GM19351 (cell line): ENCODE results near the gene RPP21.

Experiments used
- ATAC-seq: cut with Tn5 transposase; IDR thresholded peaks from one replicate; pipeline ENCODE4 v1.9.1; 2021; ENCODE audit warnings: mild to moderate bottlenecking, moderate library complexity; ENCODE audit not compliant: unreplicated experiment

RPP21 gene

DNA sequence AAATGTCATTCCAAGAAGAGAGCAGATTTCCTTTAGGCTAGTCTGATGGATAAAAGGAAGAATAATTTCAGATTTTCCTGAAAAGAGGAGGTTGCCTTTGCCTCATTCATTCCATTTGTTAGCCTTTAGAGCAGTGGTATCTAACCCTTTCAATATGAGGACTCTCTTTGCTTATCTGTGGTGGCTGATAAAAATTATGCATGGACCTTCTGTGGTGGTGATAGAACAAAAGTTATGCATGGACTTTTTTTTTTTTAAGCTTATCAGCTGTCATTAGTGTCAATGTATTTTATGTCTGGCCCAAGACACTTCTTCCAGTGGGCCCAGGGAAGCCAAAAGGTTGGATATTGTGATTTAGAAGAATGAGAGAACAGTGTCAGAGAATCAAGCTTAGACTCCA, 16.6 kb upstream of the RPP21 start:
- no peak for ATAC-seq

DNA sequence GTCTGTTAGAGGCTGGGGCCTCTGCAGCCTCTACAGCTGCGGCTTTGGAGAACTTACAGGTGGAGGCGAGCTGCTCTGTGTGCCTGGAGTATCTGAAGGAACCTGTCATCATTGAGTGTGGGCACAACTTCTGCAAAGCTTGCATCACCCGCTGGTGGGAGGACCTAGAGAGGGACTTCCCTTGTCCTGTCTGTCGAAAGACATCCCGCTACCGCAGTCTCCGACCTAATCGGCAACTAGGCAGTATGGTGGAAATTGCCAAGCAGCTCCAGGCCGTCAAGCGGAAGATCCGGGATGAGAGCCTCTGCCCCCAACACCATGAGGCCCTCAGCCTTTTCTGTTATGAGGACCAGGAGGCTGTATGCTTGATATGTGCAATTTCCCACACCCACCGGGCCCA, 15.6 kb upstream of the RPP21 start:
- ATAC-seq, result no peak

DNA sequence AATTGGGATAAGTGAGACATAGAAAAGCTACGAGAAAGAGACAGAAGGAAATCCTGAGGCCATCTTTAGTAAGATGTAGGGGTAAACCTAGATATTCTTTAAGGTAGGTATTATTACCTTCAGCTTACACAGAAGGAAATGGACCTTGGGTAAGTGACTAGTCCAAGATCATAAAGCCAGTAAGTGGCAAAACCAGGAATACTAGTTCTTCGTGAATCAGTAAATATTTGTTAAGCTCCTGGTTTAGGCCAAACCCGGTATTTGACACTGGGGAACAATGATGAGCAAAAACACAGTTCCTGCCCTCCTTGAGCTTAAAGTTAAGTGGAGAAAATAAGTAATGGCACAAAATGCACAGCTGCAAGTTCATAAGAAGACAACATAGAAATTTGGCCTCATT, 13.0 kb upstream of the RPP21 start:
- ATAC-seq, result no peak

DNA sequence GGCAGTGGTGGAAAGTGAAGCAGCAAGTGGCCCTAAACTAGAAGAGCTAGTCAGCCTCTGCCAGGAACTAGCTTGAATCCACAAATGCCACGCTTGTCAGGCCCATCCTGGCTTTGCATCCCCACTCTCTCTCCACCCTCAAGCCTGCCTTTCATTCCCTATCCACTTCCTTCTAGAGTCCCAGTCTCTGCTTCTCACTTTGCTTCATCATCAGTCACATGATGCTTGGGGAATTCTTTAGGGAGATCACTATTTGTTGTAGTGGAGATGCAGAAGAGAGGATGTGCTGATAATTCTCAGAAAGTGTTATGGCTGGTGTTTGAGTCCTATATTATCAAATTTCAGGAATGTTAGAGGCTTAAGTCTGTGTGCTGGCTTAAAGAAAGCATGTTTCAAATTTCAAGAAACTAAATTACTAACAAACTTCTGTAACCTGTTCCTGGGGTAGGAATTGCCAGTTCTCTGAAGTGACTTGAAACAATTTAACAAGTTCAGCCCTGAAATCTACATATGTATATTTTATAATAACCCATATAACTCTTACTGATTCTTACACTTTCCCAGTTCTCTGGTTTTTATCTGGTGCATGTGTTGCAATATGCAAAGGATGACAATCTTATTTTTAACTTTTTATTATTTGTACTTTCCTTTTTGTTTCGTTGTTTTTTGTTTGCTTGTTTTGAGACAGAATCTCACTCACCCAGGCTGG, 10.7 kb upstream of the RPP21 start:
- ATAC-seq, result no peak

DNA sequence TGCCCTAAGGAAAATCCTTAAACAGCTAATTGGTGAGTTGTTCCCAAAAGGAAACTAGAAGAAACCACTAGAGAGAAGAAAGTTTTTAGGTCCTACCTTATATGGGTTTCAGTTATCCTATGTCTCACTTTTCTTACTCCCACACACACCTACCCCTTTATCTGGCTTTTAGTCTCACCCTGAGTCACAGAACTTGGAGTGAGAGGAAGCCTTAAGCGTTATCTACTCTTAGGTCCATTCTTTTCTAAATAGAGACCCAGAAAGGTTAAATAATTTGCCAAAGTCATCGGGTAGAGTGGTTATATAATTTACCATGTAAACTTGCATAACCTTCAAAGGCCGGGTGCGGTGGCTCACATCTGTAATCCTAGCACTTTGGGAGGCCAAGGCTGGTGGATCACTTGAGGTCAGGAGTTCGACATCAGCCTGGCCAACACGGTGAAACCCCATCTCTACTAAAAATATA, 4.3 kb upstream of the RPP21 start:
- no peak for ATAC-seq

DNA sequence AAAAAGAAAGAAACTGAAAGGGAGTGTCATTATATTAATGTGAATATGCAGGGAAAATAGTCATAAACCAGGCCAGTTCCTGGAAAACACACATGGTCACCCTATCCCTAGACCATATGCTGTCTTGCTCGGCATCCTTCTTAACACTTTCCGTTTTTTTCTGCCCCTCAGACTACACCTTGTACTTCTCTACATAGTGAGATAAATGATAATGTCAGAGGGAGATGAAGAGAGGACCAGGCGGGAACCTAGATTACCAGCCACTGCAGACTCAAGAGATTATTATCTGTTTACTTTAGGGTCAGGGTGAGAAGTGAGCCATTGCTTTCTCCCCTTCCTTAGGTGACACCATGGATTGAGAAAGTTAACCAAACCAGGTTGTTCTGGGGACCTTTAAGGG, 3.7 kb upstream of the RPP21 start:
- no peak for ATAC-seq

DNA sequence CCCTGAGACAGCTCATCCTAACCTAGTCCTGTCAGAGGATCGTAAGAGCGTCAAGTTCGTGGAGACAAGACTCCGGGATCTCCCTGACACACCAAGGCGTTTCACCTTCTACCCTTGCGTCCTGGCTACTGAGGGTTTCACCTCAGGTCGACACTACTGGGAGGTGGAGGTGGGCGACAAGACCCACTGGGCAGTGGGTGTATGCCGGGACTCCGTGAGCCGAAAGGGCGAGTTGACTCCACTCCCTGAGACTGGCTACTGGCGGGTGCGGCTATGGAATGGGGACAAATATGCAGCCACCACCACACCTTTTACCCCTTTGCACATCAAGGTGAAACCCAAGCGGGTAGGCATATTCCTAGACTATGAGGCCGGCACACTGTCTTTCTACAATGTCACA, 3.2 kb upstream of the RPP21 start:
- ATAC-seq, result no peak

DNA sequence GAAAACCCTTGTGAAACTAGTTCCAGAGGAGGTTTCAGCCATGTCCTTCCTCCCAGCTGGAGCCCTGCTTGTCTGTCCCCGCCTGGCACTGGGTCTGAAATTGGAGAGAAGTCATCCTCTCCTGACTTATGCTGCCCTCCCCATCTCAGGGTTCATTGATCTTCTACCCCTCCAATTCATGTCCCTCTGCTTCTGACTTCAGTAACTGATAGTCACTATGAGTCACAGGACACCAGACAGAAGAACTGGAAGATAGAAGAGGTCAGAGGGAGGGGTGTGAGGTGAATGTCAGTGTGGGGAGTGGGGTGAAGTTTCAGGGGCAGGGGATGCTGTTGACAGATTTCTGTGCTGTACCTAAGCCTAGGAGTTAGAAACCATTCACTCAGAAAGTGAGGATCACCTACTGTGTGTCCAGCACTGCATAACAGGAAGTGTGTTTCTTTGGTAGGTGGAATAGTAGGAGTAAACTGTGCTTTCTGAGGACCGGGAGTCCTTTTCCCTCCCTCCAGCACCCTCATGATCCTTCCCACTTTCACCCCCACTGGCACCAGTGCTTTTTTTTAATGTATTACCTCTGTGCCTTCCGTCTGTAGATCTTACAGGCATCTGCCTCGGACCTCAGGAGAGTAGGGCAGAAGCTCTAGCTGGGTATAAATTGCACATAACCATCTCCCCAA, 627 bp upstream of the RPP21 start:
- no peak for ATAC-seq

DNA sequence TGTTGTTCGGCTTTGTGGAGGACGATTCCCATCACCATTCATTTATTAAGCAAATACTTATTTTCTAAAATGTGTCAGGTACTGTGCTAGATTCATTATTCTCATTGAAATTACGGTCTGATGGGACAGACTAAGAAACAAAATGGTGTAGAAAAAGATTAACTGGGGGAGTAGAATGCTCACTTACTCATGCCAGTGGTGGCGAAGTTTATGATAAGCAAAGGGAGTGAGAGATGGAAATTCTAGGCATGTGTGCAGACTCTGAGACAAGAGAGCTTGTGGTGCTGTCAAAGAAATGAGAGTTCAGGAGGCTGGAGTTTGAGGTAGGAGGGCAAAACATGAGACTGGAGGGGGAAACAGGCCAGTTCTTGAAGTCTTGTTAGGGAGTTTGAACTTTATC, 896 bp downstream of the RPP21 start:
- no peak for ATAC-seq

DNA sequence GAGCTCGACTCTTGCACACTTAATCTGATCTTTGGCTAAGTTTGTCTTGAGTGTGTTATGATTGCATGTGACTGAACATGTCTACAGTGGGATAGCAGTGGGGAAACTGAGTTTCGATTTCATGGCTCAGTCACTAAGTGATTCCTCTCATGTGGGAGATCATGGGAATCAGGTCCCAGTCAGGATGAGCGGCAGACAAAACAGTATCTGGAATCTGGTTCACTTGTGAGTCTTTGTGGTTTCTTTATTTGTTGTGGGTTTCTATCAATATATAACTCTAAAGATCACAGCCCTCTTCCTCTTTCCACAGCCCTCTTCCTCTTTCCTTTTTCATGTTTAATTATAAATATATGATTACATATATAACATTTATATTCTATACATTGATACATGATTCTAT, 4.0 kb downstream of the RPP21 start:
- no peak for ATAC-seq

DNA sequence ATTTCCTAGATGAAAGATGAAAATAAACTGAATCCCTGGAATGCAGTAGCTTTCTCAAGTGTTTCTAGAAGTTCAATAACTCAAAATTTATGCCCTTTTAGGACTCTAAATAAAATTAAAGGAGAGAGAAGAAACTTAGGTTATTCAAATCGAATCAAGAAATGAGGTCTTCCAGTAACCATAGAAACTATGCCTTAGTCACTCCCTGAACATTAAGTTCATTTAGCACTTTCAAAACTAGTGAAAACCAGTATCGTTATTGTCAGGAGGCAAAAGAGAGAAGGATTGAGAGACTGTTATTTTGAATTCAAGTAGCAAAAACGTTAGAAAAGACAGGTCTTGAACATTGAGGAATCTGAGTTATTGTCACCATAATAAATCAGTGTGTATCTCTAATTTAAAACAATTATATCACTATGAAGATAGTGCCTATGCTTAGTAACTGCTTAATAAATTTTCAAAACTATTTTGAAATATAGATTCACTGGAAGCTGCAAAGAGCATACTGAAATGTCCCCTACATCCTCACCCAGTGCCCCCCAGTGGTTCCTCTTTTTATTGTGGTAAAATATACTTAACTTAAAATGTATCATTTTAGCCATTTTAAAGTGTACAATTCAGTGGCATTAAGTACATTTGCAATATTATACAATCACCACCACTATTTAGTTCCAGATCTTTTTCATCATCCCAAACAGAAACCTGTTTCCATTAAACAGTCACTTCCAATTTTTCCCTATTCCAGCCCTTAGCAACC, 4.6 kb downstream of the RPP21 start:
- no peak for ATAC-seq

DNA sequence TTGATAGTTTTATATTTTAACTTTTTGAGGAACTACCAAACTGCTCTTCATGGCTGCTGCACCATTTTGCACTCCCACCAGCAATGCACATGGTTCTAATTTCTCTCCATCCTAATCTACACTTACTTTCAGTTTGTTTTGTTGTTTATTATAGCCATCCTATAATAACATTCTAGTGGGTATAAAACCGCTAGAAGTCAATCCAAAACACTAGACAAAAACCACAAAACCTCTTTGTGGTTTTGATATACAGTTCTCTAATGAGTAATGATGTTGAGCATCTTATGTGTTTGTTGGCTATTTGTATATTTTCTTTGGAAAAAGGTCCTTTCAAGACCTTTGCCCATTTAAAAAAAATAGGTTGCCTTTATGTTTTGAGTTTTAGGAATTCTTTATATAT, 5.6 kb downstream of the RPP21 start:
- no peak for ATAC-seq

DNA sequence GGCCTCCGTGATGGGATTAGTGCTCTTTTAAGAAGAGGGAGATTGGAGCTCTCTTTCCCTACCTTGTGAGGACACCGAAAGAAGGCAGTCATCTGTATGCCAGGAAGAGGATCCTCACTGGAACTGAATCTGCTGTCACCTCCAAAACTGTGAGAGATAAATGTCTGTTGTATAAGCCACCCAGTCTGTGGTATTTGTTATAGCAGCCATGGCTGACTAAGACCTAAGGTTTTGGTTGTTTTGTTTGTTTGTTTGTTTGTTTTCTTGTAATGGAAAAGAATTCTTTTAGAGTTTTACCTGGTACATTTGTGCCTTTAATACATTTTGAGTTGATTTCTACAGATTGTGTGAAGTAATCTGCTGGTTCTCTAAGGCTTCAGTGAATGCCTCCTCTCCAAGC, 7.6 kb downstream of the RPP21 start:
- no peak for ATAC-seq

DNA sequence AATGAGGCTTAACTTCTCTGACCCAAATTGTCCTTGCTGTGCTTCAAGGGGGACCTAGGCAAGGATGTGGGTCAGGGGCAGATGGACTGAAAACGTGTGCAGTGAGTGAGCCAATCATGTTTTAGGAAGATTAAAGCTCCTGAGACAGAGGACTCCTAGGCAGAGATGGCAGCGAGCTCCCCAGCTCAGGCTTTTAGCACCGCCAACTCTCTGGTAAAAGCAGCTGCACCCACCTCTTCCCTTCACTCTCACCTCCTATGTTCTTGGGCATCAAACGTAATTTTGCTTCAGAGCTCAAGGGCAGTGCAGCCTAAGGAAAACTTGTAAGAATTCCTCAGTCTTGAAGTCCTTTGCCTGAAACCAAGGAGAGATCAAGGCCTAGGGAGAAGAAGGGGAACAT, 10.3 kb downstream of the RPP21 start:
- ATAC-seq, result no peak

DNA sequence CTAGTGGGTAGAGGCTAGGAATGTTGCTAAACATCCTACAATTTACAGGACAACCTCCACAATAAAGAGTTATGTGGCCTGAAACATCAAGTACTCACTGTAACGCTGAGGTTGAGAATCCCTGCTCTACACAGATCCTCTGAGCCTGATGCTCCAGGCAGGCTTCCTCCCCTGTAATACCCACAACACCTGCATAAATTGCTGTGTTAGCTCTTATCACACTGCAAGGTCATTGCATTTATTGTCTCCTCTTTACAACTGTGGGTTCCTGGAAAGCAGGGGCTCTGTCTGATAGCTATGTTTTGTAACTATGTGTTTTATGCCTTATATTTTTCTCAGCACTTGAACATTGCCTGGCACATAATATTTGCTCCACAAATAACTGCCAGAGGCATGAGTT, 11.6 kb downstream of the RPP21 start:
- ATAC-seq, result no peak

DNA sequence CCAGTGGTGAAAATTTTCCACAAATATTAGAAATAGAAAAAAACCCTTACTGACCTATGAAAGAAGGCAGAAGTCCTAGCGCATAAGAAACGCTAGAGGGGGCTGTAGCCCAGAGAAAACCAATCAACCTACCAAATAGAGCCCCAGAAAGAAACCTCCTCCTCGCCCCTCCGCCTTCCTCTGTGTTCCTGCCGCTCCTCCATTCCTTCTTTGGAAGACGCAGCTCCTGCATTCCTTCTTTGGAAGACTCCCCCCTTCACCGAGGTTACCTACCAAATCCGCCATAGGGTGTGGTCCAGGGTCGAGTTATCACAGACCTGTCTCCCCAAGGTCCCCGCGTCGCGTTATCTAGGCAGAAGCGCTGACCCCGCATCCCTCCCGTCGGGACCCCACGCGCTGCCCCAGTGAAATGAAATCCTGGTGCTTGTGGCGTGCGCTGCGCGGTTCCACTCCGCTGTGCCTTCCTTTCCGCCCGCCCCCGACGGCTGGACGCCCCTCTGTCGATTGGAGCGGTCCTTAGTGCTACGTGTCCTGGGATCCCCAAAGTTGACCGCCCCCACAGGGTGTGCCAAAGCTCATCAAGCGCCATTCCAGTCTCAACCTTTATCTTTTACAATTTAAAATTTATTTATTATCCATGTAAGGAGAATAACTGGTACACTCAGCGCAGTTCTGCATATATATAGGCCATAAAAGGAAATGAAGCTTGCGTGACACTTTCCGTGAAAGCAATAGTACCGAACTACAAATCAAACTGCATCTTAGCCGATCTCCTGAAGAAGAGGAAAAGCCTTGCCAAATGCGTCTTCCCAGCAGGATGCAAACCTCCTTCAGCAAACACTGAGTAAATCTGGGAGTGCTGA, 13.0 kb downstream of the RPP21 start:
- no peak for ATAC-seq

DNA sequence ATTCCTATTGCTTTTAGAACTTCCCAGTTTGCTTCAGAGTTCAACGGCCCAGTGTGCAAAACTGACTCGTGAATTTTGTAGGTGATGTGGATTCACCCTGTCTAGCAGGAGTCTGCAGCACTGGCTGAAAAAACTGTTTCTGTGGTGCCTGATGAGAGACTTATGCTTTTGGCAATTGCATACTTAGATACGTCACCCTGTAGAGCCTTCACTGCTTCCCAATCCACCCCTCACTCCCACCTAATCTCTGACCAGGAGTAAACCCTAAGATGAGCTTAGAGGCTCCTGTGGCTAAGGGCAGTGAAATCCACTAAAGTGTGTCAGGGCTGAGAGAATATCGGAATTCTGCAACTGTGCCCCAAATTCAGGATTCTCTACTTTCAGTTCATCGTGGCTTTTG, 14.3 kb downstream of the RPP21 start:
- ATAC-seq, result no peak

DNA sequence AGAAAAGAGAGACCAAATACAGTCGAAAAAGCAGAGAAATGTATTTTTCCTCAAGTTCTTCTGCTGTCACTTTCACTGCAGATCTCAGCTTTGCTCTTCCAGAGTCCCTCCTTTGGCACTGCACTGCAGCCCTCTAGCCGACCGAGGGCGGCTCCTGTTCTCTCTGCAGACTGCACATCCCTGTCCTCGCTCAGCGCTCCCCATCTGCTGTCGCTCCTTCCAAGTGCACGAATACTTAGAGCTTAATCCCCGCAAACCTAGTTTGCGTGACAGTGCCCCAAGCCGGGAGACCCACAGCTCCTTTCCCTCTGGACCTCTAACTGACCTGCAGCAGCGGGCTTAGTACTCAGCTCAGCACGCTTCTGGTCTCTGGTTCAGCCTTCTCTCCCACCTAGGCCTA, 15.2 kb downstream of the RPP21 start:
- ATAC-seq, result no peak

DNA sequence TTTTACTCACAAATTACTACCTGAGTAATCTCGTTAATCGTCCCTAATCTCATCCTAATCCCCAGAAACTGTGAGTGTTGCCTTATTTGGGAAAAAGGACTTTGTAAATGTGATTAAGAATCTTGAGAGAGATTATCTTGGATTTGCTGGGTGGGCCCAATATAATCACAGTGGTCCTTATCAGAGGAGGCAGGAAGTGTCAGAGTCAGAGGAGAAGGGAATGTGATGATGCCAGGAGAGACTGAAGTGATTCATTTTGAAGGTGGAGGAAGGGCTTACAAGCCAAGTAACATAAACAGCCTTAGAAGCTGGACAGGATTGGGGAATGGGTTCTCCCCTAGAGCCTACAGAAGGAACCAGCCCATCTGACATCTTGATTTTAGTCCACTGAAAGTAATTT, 16.7 kb downstream of the RPP21 start:
- ATAC-seq, result no peak

DNA sequence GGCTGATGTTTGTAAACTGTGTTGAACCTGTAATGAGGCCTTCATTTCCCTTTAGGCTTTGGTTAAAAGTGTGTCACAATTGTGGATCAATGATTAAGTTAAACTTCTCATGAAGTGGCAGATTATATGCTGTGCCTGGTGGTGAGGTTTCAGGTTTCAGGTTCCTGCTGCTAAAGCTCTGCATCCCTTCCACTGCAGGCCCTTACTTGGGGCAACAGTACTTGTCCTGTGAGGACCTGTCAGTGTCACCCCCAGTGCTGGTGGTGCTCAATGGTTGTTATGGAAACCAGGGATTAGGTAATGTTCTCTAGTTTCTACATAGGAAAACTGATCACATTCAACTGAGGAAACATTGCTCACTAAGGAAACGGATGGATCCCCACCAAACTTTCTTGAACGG, 18.5 kb downstream of the RPP21 start:
- ATAC-seq, result no peak

DNA sequence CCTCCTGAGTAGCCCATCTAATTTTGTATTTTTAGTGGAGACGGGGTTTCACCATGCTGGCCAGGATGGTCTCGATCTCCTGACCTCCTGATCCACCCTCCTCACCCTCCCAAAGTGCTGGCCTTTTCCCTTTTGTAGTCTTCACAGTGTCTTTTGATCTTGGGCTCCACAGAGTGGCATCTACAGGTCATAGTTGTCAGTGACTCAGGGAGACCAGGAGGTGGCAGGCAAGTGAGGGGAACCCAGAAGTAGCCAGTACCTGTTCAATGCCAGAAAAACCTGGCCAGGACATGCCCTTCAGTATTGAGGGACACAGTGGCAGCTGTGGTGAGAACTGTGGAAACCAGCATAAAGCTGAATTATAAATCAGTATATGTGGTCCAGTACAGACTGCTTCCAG, 19.6 kb downstream of the RPP21 start:
- no peak for ATAC-seq
